A549 treated with Hydrocortisone at 1 μM for 4 hours (cell line): ENCODE data around the gene TARM1. TPM values are rescaled to one million over a fixed set of nuclear protein-coding genes. Genes with fewer than 3 reads are reported as not detected.

Source experiments
- total RNA-seq: library from RNA; stranded (reverse); fragments of 200-300 nt; extraction: Qiagen RNA extraction; gene quantifications from 5 replicates; pipeline ENCODE4 v1.2.3, GENCODE V29; 2022

Gene TARM1
- total RNA-seq, result not detected in 5 replicates

GRCh38 chr19:54081032-54081431 is at the start of gene TARM1:
Gene TARM1, minus strand, starts transcription at chr19:54081365. Its CDS starts 25 bp downstream, at chr19:54081340.

GRCh38 chr19:54115109-54116063 is 34.2 kb upstream of the TARM1 start, which contains the start of the genes PRPF31 and TFPT:
Gene PRPF31, plus strand, starts transcription at chr19:54115754. Its CDS starts 2,525 bp downstream, at chr19:54118279.
Gene TFPT, minus strand, starts transcription at chr19:54115657. Its CDS starts 388 bp downstream, at chr19:54115269.

DNA sequence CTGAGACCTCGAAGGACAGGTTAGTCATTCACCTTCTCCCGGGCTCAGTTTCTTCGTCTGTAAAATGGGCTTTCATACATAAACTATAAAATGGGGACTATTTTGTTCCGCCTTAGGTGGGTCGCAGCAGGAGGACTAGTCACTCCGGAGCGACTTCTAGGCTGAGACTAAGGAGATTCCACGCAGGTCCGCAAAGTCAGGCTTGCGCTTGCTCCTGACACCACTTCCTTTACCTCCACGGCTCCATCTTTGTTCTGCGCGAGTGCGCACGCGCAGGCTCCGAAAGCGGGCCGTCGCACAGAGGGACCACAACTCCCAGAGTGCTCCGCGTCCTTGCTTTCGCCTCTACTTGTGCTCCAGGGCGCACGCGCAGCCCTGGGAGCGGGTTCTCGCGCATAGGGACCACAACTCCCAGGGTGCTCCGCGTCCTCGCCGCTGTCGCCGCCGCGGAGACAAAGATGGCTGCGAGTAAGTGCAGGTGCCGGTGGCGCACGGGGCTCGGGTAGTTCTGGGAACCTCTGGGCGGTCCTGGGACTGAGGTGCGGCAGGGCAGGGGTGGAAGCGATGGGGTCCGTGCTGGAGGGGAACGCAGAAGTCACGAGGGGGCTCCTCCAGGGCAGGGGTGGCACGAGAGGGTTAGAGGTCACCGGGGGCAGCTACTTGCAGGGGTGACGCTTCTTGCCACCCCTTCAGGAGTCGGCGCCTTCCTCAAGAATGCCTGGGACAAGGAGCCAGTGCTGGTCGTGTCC is 21.4 kb upstream of the TARM1 start, which contains the start of gene NDUFA3:
TSS of gene NDUFA3 (plus strand) at position 435 of the 749 bp plus-strand sequence. CDS start at position 459, 24 bp downstream.

GRCh38 chr19:54100561-54100960 is 19.4 kb upstream of the TARM1 start, which contains the start of gene OSCAR:
Gene OSCAR, minus strand, starts transcription at chr19:54100803. Its CDS starts 11 bp downstream, at chr19:54100792.

DNA sequence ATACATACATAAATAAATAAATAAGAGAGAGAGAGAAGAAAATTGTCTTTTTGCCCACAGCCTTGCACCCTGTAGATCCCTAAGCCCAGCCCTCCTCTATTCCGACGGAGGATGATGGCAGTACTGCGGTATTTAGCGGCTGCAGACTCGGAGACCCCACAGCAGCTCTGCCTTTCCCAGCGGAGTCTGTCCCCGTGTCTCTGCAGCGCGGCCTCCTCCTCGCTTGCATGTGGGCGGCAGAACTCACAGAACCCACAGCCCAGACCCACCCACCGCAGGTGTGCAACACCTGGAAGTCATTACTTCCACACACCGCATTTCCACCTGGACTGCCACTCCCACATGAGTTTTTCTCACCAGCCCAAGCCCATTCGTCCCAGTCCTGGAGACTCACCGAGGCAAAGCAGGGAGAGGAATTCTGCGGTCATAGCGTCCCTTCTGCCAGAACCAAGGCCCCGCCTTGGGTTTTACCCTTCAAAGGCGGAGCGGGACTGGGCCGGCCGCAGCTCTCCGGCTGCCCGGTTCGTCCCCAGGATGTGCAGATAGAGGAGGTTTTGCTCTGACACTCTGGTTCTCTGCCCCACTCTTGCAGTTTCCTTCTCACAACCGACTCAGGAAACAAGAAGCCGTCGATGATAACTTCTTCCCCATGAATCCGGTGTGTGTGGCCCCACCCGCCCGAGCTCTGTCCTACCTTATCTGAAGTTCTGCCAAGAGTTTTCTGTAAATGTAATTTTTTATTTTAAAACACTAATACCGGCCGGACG is 17.6 kb downstream of the TARM1 start, which contains the start of gene VSTM1:
TSS of gene VSTM1 (minus strand) at position 548 of the 767 bp plus-strand sequence. CDS start at position 428, 120 bp downstream.

Other genes with a start within 250 kb of the TARM1 start
- 232 to 299 TPM (median 276 TPM) in 5 replicates for gene MYADM, start 213.5 kb downstream of the TARM1 start, total RNA-seq
- 3.6 to 6.8 TPM (median 5.6 TPM) in 5 replicates for gene PRKCG, start 199.2 kb downstream of the TARM1 start, total RNA-seq
- 6.4 to 9.1 TPM (median 8.0 TPM) in 5 replicates for gene CACNG7, start 172.1 kb downstream of the TARM1 start, total RNA-seq
- 0.62 to 1.1 TPM (median 0.91 TPM) in 5 replicates for gene CACNG8, start 118.4 kb downstream of the TARM1 start, total RNA-seq
- 8.8 to 12.8 TPM (median 11.3 TPM) in 5 replicates for gene CACNG6, start 89.7 kb downstream of the TARM1 start, total RNA-seq
- gene VSTM1, start 17.5 kb downstream of the TARM1 start, total RNA-seq, result 0.60 to 1.2 TPM (median 0.73 TPM) in 4 of 5 replicates, not detected in the other
- gene OSCAR, start 19.4 kb upstream of the TARM1 start, total RNA-seq, result 0.20 to 0.41 TPM (median 0.27 TPM) in 5 replicates
- gene NDUFA3, start 21.5 kb upstream of the TARM1 start, total RNA-seq, result 140 to 263 TPM (median 231 TPM) in 5 replicates
- gene TFPT, start 34.3 kb upstream of the TARM1 start, total RNA-seq, result 18.6 to 23.8 TPM (median 19.8 TPM) in 5 replicates
- 105 to 119 TPM (median 114 TPM) in 5 replicates for gene PRPF31, start 34.4 kb upstream of the TARM1 start, total RNA-seq
- 50.5 to 63.8 TPM (median 58.1 TPM) in 5 replicates for gene CNOT3, start 56.4 kb upstream of the TARM1 start, total RNA-seq
- gene LENG1, start 78.4 kb upstream of the TARM1 start, total RNA-seq, result 7.5 to 8.5 TPM (median 7.9 TPM) in 5 replicates
- gene TMC4, start 91.8 kb upstream of the TARM1 start, total RNA-seq, result 0.73 to 1.5 TPM (median 1.1 TPM) in 5 replicates
- gene MBOAT7, start 108.2 kb upstream of the TARM1 start, total RNA-seq, result 133 to 153 TPM (median 146 TPM) in 5 replicates
- gene TSEN34, start 109.9 kb upstream of the TARM1 start, total RNA-seq, result 77.0 to 127 TPM (median 122 TPM) in 5 replicates
- 2,122 to 2,593 TPM (median 2,171 TPM) in 5 replicates for gene RPS9, start 119.5 kb upstream of the TARM1 start, total RNA-seq
- gene LILRB3, start 141.6 kb upstream of the TARM1 start, total RNA-seq, result 0.14 to 0.38 TPM (median 0.30 TPM) in 5 replicates
- 0.08 TPM in 1 of 5 replicates, not detected in the others for gene LILRA6, start 161.4 kb upstream of the TARM1 start, total RNA-seq
- 0.05 TPM in 2 of 5 replicates, not detected in the others for gene LILRB5, start 175.9 kb upstream of the TARM1 start, total RNA-seq
- gene LILRB2, start 199.7 kb upstream of the TARM1 start, total RNA-seq, result 0.06 to 0.22 TPM (median 0.08 TPM) in 3 of 5 replicates, not detected in the others
- 0.09 TPM in 1 of 5 replicates, not detected in the others for gene LILRA5, start 231.8 kb upstream of the TARM1 start, total RNA-seq